Stimulated activated CD4-positive, alpha-beta T cell treated with anti-CD3 and anti-CD28 coated beads, TNF-alpha, amount 100 ng/mL, for 1 hour (primary cell): Measurements from ENCODE around the gene PRKRIP1.
"Not testable (repeated sequence)": the region's sequence is repeated elsewhere in the genome, so short reads cannot be mapped to it uniquely, and the experiment has no call there.

Source experiments
- DNase-seq, 3 donors: peaks; one replicate each; pipeline ENCODE4 v3.0.0-alpha.2; 2020; ENCODE audit warnings: low read depth in 3 of 3, low spot score in 1 of 3

The PRKRIP1 gene

DNA sequence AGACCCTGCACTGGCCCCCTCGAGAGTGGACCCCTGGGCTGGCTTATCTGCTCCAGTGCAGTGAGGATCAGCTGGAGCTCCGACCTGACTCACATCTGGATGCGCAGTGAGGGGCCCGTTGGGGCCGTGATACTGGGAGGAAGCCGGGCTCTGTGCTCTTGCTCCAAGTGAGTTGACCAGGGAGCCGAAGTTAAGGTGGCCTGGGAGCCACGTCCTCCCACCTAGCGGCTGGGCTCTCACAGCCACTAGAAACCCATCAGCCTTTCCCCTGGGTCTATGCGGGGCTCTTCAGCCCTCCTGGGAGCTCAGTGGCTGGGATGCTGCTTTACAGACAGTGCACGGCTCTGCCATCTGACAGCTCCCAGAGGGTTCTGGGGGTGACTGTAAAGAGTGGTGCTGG is 59.4 kb downstream of the PRKRIP1 start:
- DNase-seq, result no peak

- DNase-seq, result no peak
Measured at GRCh38 chr7:102456327-102456726, 60.2 kb downstream of the PRKRIP1 start.

- DNase-seq, result no peak
Measured at GRCh38 chr7:102457352-102457924, 61.3 kb downstream of the PRKRIP1 start.

DNA sequence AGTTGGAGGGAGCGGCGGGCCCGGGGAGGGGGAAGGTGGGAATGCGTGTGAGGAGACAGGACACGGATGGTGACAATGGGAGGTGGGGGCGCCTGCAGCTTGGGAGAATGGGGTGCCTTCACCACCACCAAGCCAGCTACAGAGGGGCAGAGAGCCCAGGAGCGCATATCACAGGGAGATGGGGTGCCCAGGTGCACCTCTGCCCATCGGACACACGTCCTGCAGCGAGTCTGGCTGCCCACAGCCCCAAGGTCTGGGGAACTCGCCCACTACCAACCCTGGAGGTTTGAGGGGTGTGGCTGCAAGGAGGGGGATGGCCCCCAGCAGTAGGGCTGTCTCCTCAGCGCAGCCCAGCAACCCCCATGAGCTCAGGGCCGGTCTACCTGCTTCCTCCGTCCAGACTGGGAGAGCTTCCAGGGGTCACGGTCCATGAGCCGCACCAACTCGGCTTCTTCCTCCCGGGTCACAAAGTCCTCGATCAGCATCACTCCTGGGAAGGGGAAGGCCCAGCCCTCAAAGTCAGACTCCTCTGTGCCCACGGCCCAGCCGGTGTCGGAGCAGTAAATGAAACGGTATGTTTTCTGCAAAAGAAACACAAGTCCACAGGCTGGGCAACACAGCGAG is 63.2 kb downstream of the PRKRIP1 start:
- no peak for DNase-seq

DNA sequence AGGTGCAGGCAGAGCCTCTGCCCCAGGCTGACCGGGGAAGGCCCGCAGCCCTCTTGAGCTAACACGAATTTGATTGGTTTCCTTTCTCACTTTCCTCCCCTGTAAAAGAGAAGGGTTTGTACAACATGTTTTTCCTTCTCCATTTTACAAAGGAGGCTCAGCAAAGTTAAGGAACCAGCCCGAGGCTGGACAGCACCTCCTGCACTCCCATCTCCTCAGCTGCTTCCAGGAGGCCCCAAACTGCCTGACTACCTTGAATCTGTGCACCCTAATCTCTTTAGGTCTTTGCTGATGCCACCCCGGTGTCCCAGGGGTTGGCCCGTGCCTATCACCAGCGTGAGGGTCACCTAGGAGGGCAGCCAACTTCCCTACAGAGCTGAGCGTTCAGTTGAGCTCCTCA is 64.3 kb downstream of the PRKRIP1 start:
- no peak for DNase-seq

GRCh38 chr7:102463841-102464576 is 67.8 kb downstream of the PRKRIP1 start:
- DNase-seq, result no peak

- peak; percentile 88 to 96 (median 89) for DNase-seq
Measured at GRCh38 chr7:102464577-102465280, 68.6 kb downstream of the PRKRIP1 start, which contains the start of the genes ALKBH4 and LRWD1. Gene ALKBH4, minus strand, starts transcription at chr7:102464863. Its CDS starts 27 bp downstream, at chr7:102464836. Gene LRWD1, plus strand, starts transcription at chr7:102464984. Its CDS starts 97 bp downstream, at chr7:102465081.

GRCh38 chr7:102466097-102466496 is 69.9 kb downstream of the PRKRIP1 start:
- DNase-seq, result no peak

DNA sequence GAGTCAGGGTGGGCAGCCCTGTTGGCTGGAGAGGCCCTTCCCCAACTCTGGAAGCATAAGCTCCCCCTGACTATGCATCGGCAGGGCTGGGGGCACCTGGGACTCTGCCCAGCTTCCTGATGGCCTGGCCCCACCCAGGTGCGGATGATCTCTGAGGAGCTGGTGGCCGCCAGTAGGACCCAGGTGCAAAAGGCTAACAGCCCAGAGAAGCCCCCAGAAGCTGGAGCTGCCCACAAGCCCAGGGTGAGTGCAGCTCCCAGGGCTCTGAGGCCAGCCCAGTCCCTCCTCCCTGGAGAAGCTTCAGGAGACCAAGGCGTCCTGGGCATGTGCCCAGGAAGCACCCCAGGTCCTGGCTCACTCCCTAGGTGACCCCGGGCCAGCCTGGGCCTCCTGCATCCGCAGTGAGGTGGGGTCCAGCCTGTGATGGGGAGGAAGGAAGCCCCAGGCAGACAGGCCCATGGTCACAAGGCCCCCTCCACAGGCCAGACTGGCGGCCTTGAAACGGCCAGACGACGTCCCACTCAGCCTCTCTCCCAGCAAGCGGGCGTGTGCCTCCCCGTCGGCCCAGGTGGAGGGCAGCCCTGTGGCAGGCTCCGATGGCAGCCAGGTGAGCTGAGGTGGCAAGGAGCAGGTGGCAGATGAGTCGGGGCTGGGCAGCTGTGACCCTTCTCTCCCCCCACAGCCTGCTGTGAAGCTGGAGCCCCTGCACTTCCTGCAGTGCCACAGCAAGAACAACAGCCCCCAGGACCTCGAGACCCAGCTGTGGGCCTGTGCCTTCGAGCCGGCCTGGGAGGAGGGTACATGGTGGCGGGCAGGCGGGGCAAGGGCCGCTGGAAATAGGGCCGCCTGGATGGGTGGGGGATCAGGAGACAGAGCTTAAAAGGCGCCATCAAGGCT is 71.7 kb downstream of the PRKRIP1 start:
- no peak for DNase-seq

DNA sequence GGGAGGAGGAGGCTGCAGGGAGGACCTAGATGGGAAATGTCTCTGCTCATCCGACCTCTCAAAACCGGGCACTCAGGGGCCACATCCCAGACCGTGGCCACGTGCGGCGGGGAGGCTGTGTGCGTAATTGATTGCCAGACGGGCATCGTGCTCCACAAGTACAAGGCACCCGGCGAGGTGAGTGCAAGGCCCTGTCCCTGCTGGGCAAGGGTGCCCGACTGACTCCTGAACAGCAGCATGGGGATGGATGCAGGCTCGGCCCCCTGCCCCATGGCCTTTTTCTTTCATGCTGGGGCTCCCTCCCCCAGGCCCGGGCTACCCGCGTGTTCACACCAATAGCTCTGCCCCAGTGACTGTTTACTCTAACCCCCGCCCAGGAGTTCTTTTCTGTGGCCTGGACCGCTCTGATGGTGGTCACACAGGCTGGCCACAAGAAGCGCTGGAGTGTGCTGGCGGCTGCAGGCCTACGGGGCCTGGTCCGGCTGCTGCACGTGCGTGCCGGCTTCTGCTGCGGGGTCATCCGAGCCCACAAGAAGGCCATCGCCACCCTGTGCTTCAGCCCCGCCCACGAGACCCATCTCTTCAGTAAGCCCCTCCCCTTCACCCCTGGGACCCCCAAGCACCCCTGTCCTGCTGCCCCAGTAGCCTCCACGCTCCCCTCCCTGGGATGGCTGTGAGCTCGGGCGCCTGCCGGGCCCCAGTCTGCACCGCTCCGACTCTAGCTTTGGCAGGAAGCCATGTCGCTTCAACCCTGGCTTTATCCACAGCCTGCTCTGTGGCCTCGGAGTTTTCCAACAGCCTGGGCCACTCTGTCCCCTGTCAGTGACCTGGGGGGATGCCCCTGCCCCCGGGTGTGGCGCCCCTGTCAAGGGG is 72.6 kb downstream of the PRKRIP1 start:
- DNase-seq, result no peak

- no peak for DNase-seq
Measured at GRCh38 chr7:102469351-102469971, 73.3 kb downstream of the PRKRIP1 start.

DNA sequence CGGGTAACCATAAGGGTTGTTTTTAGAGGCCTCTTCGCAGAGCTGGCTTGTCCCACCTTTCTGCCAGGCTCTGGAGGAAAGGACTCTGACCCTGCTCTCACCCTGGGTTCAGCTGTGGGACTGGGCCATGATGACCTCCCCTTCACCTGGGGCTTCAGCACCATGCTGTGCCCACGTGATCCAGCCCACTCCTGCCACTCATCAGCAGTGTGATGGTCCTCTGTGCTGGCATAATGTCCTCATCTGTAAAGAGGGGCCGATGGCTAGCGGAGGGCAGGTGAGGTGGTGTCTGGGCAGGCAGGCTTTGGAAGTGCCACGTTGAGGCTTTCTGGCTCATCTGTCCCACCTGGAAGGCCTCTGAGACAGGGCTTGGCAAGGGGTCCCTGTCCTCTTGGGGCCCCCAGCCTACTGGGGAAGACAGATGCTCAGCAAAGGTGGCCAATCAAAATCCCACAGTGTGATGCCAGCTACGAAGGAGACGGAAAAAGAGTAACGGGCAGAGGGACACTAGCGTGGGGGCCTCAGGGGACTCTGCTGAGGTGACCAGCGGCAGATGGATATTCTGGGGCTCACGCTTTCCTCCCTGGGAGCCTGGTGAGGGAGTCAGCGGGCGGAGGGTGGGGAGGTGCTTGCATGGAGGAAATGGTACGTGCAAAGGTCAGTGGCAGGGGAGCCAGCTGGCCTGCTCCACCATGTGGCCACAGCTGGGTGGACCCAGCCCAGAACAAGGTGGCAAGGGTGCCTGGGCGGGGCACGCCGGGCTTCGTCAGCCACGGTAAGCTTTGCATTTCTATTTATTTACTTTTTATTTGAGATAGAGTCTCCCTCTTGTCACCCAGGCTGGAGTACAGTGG is 74.0 kb downstream of the PRKRIP1 start:
- no peak for DNase-seq

- no peak for DNase-seq
Measured at GRCh38 chr7:102471791-102472125, 75.6 kb downstream of the PRKRIP1 start.

GRCh38 chr7:102472126-102473041 is 76.2 kb downstream of the PRKRIP1 start:
- DNase-seq, result no peak

GRCh38 chr7:102473271-102473991 is 77.3 kb downstream of the PRKRIP1 start:
- no peak for DNase-seq

- DNase-seq, result not testable (repeated sequence)
Measured at GRCh38 chr7:102474116-102474515, 78.0 kb downstream of the PRKRIP1 start.
